Right atrium auricular region (tissue), 2 donors: Measurements from ENCODE around the gene CEP131. TPM values are rescaled to one million over a fixed set of nuclear protein-coding genes. Genes with fewer than 3 reads are reported as not detected.

ENCODE experiments used
- DNase-seq: peaks from one replicate; pipeline ENCODE4 v3.0.0-alpha.2; 2019; ENCODE audit warnings: low spot score
- H3K27ac ChIP-seq, 2 donors: fragments of 200-600 bp; sonication (generic); 1 replicate in 1 of 2; 2 replicates in 1 of 2; pipeline ENCODE4 v1.5.1; 2016 to 2019
- H3K27me3 ChIP-seq, 2 donors: fragments of 200-600 bp; sonication (generic); one replicate each; pipeline versions ENCODE4 v1.5.1 to v1.6.0; 2017 to 2019
- H3K36me3 ChIP-seq: fragments of 200-600 bp; sonication (generic); one replicate; pipeline ENCODE4 v1.5.1; 2016
- H3K4me1 ChIP-seq, 2 donors: fragments of 200-600 bp; sonication (generic); one replicate each; pipeline versions ENCODE4 v1.5.1 to v1.6.0; 2017 to 2019
- H3K4me3 ChIP-seq, 2 donors: fragments of 200-600 bp; sonication (generic); 1 replicate in 1 of 2; 2 replicates in 1 of 2; pipeline ENCODE4 v1.5.1; 2017 to 2019; ENCODE audit warnings: mild to moderate bottlenecking in 1 of 2, moderate library complexity in 1 of 2
- H3K9me3 ChIP-seq, 2 donors: fragments of 200-600 bp; sonication (generic); one replicate each; pipeline ENCODE4 v1.5.1; 2019
- CTCF ChIP-seq, 2 donors: fragments of 200-600 bp; sonication (generic); IDR thresholded peaks; one replicate each; pipeline ENCODE4 v1.5.1; 2019; ENCODE audit warnings: antibody characterized with exemption in 2 of 2
- total RNA-seq, 2 donors: library from RNA; depleted of rRNA; stranded (reverse); fragments of >200 nt; gene quantifications; one replicate each; pipeline ENCODE4 v1.1.0, GENCODE V29; 2016

Gene CEP131
- total RNA-seq, 2 donors from 2014 or later: 5.5 to 6.2 TPM

- Histone ChIP-seq H3K27ac (peak within 1 kb of the TSS; percentile 26 to 66), H3K27me3 (no peaks in the 10 kb centered on the region), H3K4me1 (peaks cover 0 to 14% of the 10 kb centered on the region in 2 donors), H3K4me3 (peak within 1 kb of the TSS; percentile 45 to 53), H3K36me3 (no peaks in the 10 kb centered on the region), H3K9me3 (no peaks in the 10 kb centered on the region)
- no peak for TF ChIP-seq CTCF (IDR thresholded peaks at IDR 0.05)
- no peak for DNase-seq
Measured at GRCh38 chr17:81166033-81166492, 56.7 kb downstream of the CEP131 start, which contains the start of gene AATK. TSS of gene AATK (minus strand) at chr17:81166221. CDS start at chr17:81165992, 229 bp downstream.

- peak within 1 kb of the TSS; percentile 45 to 53 for H3K4me3 ChIP-seq
- no peak for DNase-seq
- H3K36me3 ChIP-seq: no peaks in the 10 kb centered on the region
- peak within 1 kb of the TSS; percentile 26 to 66 for H3K27ac ChIP-seq
- TF ChIP-seq CTCF (IDR thresholded peaks at IDR 0.05): no peak
- H3K27me3 ChIP-seq: no peaks in the 10 kb centered on the region
- peaks cover 0 to 18% of the 10 kb centered on the region in 2 donors for H3K4me1 ChIP-seq
- no peaks in the 10 kb centered on the region for H3K9me3 ChIP-seq
Measured at GRCh38 chr17:81165246-81166032, 57.3 kb downstream of the CEP131 start, which contains the start of gene PVALEF. TSS of gene PVALEF (plus strand) at chr17:81165507. CDS start at chr17:81181227, 15,720 bp downstream.

GRCh38 chr17:81164371-81165245, 58.2 kb downstream of the CEP131 start:
- no peak for DNase-seq
- Histone ChIP-seq H3K36me3 (no peaks in the 10 kb centered on the region), H3K4me3 (peak overlapping the region in 1 of 2 donors; percentile 53), H3K4me1 (peaks cover 0 to 26% of the 10 kb centered on the region in 2 donors), H3K27ac (peak overlapping the region; percentile 26 to 66), H3K9me3 (no peaks in the 10 kb centered on the region), H3K27me3 (no peaks in the 10 kb centered on the region)
- TF ChIP-seq CTCF (IDR thresholded peaks at IDR 0.05): no peak

- Histone ChIP-seq H3K9me3 (no peaks in the 10 kb centered on the region), H3K4me3 (no peak overlapping the region), H3K27me3 (no peaks in the 10 kb centered on the region), H3K4me1 (peaks cover 0 to 26% of the 10 kb centered on the region in 2 donors), H3K27ac (no peak overlapping the region), H3K36me3 (no peaks in the 10 kb centered on the region)
- no peak for DNase-seq
- no peak for TF ChIP-seq CTCF (IDR thresholded peaks at IDR 0.05)
Measured at GRCh38 chr17:81163703-81164370, 58.9 kb downstream of the CEP131 start.

GRCh38 chr17:81163051-81163695, 59.6 kb downstream of the CEP131 start:
- H3K9me3 ChIP-seq: no peaks in the 10 kb centered on the region
- H3K4me1 ChIP-seq: peaks cover 0 to 26% of the 10 kb centered on the region in 2 donors
- H3K36me3 ChIP-seq: no peaks in the 10 kb centered on the region
- H3K4me3 ChIP-seq: no peak overlapping the region
- no peak for DNase-seq
- H3K27ac ChIP-seq: no peak overlapping the region
- no peaks in the 10 kb centered on the region for H3K27me3 ChIP-seq
- no peak for TF ChIP-seq CTCF (IDR thresholded peaks at IDR 0.05)
